HUDEP-2 (cell line): ENCODE data around the gene APOL5.
"Not testable (repeated sequence)": the region's sequence is repeated elsewhere in the genome, so short reads cannot be mapped to it uniquely, and the experiment has no call there.

Experiments
- DNase-seq, 76 experiments: peaks; one replicate each; lab custom pipeline; 2025; ENCODE audit not compliant: unreplicated experiment in 76 of 76; lab: John Stamatoyannopoulos, UW

Gene APOL5

DNA sequence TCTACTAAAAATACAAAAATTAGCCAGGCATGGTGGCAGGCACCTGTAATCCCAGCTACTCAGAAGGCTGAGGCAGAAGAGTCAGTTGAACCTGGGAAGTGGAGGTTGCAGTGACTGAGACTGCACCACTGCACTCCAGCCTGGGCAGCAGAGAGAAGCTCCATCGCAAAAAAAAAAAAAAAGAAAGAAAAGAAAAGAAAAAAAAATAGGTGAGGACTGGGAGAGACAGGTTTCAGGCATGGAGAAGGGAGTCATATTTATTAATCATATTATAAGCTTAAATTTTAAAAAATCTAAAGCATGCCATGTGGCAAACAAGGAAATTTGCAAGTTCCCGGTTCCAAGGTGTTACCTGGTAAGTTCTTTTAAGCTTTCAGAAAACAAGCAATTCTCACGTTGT, at the start of gene APOL5:
Gene APOL5 (plus strand): TSS at position 301 of the 400 bp plus-strand sequence. CDS start 0 bp downstream, at position 301.
- DNase-seq = no peak

- no peak for DNase-seq
Measured at GRCh38 chr22:35674335-35674734, 43.3 kb upstream of the APOL5 start.

DNA sequence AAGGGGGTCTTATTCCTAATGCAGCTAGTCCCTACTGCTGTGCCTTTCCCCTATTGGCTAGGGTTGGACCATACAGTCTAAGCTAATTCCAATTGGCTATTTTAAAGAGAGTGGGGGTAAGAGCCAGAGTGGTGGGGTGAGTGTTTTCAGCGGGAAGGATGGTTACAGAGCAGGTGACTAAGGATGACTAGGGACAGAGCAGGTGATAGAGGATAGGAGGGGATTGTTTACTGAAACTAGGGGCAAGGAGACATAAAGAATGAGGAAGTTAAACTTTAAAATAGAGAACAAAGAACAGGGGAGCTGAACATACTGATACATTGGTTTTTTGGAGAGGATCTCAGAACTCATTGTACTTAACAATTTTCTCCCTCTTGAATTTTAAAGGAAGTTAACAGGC, 41.6 kb upstream of the APOL5 start:
- not testable (repeated sequence) for DNase-seq

GRCh38 chr22:35677460-35678187, 40.0 kb upstream of the APOL5 start:
- DNase-seq = no peak

GRCh38 chr22:35678836-35679235, 38.8 kb upstream of the APOL5 start:
- no peak for DNase-seq

- DNase-seq = not testable (repeated sequence)
Measured at GRCh38 chr22:35679492-35679891, 38.2 kb upstream of the APOL5 start.

GRCh38 chr22:35681454-35682052, 36.1 kb upstream of the APOL5 start:
- peak in 1 of 76 experiments; percentile 23 for DNase-seq

DNA sequence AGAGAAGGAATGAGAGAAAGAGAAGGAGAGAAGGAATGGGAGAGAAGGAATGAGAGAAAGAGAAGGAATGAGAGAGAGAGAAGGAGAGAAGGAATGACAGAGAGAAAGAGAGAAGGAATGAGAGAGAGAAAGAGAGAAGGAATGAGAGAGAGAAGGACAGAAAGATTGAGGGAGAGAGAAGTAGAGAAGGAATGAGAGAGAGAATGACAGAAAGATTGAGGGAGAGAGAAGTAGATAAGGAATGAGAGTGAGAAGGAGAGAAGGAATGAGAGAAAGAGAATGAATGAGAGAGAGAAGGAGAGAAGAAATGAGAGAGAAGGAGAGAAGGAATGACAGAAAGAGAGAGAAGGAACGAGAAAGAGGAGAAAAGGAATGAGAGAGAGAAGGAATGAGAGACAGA, 34.1 kb upstream of the APOL5 start:
- DNase-seq = no peak

GRCh38 chr22:35684270-35684700, 33.4 kb upstream of the APOL5 start:
- DNase-seq = peak in 5 of 76 experiments; percentile 3 to 25 (median 6)

DNA sequence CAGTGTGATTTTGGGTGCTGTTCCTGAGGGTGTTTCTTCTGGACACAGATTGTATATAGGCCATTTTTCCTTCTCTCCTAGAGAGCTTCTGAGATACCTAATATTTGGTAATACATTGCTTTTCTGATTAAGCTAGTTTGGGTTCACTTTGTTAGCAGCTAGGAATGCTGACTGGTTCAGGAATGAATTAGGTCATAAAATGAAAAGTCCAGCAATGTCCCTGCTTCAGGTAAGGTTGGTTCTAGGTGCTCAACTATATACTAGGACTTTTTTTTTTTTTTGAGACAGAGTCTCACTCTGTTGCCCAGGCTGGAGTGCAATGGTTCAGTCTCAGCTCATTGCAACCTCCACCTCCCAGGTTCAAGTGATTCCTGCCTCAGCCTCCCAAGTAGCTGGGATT, 32.9 kb upstream of the APOL5 start:
- no peak for DNase-seq

DNA sequence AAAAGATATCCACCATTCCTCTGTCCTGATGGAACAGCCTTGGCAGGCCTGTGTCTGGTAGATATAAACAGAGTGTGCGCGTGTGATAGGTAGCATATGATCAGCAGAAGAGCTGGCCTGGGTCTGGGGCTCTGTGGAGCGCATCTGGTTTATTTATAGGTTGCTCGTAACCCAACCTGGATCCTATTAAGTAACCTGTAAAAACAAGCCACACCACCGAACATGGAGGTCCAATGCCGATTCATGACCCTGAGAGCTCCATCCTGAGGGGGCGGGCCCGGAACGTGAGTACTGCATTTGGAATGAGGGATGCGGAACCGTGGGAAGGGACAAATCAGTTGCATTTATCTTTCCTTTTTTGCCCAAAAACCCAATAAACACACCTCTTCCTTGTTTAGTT, 31.9 kb upstream of the APOL5 start:
- DNase-seq = no peak

DNA sequence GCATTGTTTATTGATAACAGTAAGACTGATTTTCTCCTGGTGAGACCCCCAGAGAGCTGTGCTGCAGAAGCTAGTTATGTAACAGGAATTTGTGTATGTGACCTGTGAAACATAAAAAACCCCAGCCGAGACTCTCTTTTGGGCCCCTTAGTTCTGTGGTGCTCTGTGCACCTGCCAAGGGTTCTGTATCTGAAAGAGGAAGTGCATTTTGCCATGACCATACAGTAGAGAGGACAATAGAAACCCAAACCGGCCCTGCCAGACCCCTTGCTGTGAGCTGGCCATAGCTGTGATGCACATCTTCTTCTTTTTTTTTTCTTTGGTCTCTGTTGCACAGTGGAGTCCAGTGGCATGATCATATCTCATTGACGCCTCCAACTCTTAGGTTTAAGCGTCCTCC, 31.4 kb upstream of the APOL5 start:
- no peak for DNase-seq

DNA sequence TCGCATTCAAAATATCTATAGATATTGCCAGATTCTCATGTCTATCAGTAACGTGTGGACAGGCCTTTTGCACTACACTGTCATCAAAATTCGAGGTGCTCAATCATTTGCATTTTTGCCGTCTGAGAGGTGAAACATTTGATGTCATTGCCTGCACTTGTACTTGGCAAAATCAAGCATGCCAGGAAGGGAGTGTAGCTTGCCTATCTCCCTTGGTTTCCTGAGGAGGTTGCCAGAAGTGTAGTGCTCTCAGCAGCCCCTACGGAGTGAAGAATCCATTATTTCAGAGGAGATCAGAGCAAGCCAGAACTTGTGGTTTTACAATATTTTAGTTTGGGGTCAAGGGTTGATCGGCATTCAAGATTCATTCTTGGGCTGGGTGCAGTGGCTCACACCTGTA, 30.2 kb upstream of the APOL5 start:
- DNase-seq = no peak

- no peak for DNase-seq
Measured at GRCh38 chr22:35688913-35689675, 28.6 kb upstream of the APOL5 start.

GRCh38 chr22:35690001-35690400, 27.7 kb upstream of the APOL5 start:
- no peak for DNase-seq

GRCh38 chr22:35695202-35695601, 22.5 kb upstream of the APOL5 start:
- no peak for DNase-seq

DNA sequence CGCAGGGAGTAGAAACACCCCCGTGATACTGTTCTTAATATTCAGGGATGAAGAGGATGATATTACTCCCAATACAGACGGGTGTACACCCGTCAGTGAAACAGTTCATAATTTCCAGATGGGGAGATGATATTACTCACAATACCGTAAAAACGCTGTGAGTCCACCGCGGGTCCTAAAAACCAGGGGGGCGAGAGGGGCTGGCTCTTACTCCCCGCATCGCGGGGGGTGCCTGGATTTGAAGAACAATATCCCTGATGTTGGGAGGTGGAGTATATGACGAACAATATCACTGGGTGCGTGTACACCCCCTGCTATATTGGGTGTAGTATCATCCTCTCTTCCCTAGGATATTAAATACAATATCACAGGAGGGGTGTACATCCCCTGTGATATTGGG, 20.5 kb upstream of the APOL5 start:
- DNase-seq = no peak

- DNase-seq = not testable (repeated sequence)
Measured at GRCh38 chr22:35699852-35700251, 17.8 kb upstream of the APOL5 start.

DNA sequence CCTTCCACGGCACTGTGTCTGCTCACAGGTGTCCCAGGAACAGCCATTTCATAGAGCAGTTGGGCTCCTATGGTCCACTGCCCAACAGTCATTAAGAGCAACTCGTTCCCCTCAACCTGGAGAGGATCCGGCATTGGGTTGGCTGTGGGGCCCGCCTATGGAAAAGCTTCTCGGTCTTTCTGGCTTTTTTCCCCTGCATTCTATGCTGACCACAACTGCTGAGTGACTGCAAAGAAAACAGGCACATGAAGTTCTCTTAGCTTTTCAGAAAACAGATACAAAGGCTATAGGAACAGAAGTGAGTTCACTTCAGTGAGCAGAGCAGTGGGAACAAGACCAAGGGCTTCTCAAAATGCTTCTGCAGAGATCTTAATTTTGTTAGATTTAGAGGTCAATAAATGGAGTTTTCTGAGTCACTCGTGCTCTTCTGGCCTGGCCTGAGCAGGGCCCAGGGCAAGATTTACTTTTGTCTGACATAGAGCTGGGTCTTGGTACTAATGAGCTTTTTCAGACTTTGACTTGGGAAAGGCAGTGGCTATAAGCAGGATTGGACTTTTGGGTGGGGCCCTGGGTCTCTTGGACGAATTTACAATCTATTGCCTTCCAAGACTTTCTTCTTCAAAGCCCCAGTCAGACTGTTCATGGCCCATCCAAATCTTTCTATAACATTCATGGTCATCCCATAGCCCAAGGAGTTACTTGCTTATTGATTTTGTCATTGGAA, 13.6 kb upstream of the APOL5 start:
- DNase-seq = no peak

DNA sequence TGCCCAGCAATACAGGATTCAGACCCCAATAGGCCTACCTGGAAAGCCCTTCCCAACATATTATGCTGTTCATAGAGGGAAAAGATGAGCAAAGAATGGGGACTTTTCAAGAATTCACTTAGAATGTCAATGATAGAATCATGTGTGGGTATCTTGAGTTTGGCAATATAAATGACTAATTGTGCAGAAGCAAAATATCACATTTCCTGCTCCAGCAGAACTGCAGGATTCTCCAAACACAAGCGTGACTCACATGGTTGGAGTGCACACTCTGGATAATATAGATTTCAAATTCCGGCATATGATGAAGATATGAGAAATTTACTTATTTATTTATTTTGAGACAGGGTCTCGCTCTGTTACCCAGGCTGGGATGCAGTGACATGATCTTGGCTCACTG, 12.5 kb upstream of the APOL5 start:
- DNase-seq = no peak

DNA sequence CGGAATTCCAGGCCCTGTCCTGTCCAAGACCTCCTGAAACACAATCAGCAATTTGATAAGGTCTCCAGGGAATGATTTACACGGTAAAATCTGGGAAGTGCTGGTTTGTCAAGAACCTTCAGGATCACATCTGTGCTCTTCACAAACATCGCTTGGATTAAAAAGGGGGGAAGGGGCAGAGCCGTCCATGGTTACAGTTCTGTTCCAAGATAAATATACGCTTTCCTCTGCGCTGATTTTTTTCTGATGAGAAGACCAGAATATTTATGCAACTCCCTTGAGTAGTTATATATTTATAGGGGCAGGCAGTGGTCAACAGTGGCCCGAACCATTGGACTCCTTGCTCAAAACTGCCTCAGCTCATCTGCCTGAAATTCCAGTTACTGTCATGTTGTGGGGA, 9.2 kb upstream of the APOL5 start:
- no peak for DNase-seq
